ENCODE results near the gene MRPL33. TPM values are rescaled to one million over a fixed set of nuclear protein-coding genes. Genes with fewer than 3 reads are reported as not detected.

MRPL33 gene
- total and polyA plus RNA-seq, 2 of the 13 experiments (the other 11 are each of a cell fraction or from before 2014, with no cell fraction given), result 69.7 to 218 TPM

DNA sequence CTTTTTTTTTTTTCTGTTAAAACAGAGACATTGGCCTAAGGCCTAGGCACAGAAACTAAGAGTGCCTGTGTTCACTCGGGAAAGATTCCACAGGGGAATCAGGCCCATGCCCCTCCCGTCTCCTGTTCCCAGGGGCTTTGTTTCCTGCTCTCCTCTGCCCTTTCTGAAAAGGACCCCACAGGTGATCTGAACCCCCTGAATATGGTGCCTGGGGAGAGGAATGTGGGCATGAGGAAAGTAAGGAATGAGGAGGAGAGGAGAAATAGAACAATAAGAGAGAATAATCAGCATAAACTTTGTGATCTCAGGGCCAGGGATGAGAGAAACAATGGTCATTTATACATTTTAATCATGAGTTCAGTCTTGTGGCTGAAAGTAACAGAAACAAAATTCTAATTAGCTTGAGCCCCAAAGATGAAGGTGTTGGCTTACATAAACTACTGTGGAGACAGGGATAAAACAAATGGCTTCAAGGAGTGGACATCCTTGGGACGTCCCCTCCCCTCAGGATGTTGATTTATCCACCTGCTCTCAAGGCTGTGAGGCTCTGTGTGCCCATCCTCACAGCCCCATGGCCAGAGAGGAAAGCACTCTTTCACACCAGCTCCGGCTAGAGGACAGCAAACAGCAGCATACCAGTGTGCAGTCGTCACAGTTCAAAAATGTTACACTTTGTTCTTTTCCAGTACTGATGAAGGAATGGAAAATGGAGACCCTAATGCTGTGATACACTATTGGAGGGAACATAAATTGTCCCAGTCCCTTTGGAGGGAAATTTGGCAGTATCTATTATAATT, 46.4 kb upstream of the MRPL33 start (continued):
- TF ChIP-seq, protein P1, sequence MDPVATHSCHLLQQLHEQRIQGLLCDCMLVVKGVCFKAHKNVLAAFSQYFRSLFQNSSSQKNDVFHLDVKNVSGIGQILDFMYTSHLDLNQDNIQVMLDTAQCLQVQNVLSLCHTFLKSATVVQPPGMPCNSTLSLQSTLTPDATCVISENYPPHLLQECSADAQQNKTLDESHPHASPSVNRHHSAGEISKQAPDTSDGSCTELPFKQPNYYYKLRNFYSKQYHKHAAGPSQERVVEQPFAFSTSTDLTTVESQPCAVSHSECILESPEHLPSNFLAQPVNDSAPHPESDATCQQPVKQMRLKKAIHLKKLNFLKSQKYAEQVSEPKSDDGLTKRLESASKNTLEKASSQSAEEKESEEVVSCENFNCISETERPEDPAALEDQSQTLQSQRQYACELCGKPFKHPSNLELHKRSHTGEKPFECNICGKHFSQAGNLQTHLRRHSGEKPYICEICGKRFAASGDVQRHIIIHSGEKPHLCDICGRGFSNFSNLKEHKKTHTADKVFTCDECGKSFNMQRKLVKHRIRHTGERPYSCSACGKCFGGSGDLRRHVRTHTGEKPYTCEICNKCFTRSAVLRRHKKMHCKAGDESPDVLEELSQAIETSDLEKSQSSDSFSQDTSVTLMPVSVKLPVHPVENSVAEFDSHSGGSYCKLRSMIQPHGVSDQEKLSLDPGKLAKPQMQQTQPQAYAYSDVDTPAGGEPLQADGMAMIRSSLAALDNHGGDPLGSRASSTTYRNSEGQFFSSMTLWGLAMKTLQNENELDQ (CRISPR knock-in tag; IDR thresholded peaks at IDR 0.05; ENCODE audit: borderline replicate concordance), result no peak
- no peak for TF ChIP-seq NONO (IDR thresholded peaks at IDR 0.05)
- no peak for TF ChIP-seq NONO (CRISPR knock-in tag; conservative IDR thresholded peaks at IDR 0.05)
- peak; percentile 49; the same call in 1 of the 2 replicates for TF ChIP-seq MIXL1 (CRISPR knock-in tag; IDR thresholded peaks at IDR 0.05)
- no peak for TF ChIP-seq CCDC6 (CRISPR knock-in tag; IDR thresholded peaks at IDR 0.05)
- TF ChIP-seq ZNF724P (CRISPR knock-in tag; IDR thresholded peaks at IDR 0.05; ENCODE audit: borderline replicate concordance), result no peak
- TF ChIP-seq ZNF607 (CRISPR knock-in tag; IDR thresholded peaks at IDR 0.05; ENCODE audit: borderline replicate concordance), result 0 out of 2 replicates have a peak, but pooled peaks have one; percentile 26
- TF ChIP-seq, protein P2, sequence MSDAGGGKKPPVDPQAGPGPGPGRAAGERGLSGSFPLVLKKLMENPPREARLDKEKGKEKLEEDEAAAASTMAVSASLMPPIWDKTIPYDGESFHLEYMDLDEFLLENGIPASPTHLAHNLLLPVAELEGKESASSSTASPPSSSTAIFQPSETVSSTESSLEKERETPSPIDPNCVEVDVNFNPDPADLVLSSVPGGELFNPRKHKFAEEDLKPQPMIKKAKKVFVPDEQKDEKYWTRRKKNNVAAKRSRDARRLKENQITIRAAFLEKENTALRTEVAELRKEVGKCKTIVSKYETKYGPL (CRISPR knock-in tag; IDR thresholded peaks at IDR 0.05), result no peak
- TF ChIP-seq ZNF451 (CRISPR knock-in tag; IDR thresholded peaks at IDR 0.05), result peak; percentile 24; the same call in 1 of the 2 replicates
- TF ChIP-seq KDM2A (CRISPR knock-in tag; IDR thresholded peaks at IDR 0.05; ENCODE audit: borderline replicate concordance, low read depth), result peak; percentile 62; the same call in 1 of the 2 replicates
- no peak for TF ChIP-seq ZNF776 (CRISPR knock-in tag; IDR thresholded peaks at IDR 0.05)
- no peak for TF ChIP-seq ZNF766 (CRISPR knock-in tag; IDR thresholded peaks at IDR 0.05; ENCODE audit: borderline replicate concordance)
- TF ChIP-seq, protein P3, sequence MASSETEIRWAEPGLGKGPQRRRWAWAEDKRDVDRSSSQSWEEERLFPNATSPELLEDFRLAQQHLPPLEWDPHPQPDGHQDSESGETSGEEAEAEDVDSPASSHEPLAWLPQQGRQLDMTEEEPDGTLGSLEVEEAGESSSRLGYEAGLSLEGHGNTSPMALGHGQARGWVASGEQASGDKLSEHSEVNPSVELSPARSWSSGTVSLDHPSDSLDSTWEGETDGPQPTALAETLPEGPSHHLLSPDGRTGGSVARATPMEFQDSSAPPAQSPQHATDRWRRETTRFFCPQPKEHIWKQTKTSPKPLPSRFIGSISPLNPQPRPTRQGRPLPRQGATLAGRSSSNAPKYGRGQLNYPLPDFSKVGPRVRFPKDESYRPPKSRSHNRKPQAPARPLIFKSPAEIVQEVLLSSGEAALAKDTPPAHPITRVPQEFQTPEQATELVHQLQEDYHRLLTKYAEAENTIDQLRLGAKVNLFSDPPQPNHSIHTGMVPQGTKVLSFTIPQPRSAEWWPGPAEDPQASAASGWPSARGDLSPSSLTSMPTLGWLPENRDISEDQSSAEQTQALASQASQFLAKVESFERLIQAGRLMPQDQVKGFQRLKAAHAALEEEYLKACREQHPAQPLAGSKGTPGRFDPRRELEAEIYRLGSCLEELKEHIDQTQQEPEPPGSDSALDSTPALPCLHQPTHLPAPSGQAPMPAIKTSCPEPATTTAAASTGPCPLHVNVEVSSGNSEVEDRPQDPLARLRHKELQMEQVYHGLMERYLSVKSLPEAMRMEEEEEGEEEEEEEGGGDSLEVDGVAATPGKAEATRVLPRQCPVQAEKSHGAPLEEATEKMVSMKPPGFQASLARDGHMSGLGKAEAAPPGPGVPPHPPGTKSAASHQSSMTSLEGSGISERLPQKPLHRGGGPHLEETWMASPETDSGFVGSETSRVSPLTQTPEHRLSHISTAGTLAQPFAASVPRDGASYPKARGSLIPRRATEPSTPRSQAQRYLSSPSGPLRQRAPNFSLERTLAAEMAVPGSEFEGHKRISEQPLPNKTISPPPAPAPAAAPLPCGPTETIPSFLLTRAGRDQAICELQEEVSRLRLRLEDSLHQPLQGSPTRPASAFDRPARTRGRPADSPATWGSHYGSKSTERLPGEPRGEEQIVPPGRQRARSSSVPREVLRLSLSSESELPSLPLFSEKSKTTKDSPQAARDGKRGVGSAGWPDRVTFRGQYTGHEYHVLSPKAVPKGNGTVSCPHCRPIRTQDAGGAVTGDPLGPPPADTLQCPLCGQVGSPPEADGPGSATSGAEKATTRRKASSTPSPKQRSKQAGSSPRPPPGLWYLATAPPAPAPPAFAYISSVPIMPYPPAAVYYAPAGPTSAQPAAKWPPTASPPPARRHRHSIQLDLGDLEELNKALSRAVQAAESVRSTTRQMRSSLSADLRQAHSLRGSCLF (CRISPR knock-in tag; IDR thresholded peaks at IDR 0.05; ENCODE audit: borderline replicate concordance), result no peak
- TF ChIP-seq ZNF747 (CRISPR knock-in tag; IDR thresholded peaks at IDR 0.05; ENCODE audit: borderline replicate concordance), result no peak
- TF ChIP-seq, protein P4, sequence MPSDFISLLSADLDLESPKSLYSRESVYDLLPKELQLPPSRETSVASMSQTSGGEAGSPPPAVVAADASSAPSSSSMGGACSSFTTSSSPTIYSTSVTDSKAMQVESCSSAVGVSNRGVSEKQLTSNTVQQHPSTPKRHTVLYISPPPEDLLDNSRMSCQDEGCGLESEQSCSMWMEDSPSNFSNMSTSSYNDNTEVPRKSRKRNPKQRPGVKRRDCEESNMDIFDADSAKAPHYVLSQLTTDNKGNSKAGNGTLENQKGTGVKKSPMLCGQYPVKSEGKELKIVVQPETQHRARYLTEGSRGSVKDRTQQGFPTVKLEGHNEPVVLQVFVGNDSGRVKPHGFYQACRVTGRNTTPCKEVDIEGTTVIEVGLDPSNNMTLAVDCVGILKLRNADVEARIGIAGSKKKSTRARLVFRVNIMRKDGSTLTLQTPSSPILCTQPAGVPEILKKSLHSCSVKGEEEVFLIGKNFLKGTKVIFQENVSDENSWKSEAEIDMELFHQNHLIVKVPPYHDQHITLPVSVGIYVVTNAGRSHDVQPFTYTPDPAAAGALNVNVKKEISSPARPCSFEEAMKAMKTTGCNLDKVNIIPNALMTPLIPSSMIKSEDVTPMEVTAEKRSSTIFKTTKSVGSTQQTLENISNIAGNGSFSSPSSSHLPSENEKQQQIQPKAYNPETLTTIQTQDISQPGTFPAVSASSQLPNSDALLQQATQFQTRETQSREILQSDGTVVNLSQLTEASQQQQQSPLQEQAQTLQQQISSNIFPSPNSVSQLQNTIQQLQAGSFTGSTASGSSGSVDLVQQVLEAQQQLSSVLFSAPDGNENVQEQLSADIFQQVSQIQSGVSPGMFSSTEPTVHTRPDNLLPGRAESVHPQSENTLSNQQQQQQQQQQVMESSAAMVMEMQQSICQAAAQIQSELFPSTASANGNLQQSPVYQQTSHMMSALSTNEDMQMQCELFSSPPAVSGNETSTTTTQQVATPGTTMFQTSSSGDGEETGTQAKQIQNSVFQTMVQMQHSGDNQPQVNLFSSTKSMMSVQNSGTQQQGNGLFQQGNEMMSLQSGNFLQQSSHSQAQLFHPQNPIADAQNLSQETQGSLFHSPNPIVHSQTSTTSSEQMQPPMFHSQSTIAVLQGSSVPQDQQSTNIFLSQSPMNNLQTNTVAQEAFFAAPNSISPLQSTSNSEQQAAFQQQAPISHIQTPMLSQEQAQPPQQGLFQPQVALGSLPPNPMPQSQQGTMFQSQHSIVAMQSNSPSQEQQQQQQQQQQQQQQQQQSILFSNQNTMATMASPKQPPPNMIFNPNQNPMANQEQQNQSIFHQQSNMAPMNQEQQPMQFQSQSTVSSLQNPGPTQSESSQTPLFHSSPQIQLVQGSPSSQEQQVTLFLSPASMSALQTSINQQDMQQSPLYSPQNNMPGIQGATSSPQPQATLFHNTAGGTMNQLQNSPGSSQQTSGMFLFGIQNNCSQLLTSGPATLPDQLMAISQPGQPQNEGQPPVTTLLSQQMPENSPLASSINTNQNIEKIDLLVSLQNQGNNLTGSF (CRISPR knock-in tag; IDR thresholded peaks at IDR 0.05), result no peak
